NCI-H774 (cell line): ENCODE results near the gene RGS17.
"Not testable (repeated sequence)": the region's sequence is repeated elsewhere in the genome, so short reads cannot be mapped to it uniquely, and the experiment has no call there.

Source experiments
- DNase-seq: peaks from one replicate; lab custom pipeline; 2025; lab: John Stamatoyannopoulos, UW

The RGS17 gene

DNA sequence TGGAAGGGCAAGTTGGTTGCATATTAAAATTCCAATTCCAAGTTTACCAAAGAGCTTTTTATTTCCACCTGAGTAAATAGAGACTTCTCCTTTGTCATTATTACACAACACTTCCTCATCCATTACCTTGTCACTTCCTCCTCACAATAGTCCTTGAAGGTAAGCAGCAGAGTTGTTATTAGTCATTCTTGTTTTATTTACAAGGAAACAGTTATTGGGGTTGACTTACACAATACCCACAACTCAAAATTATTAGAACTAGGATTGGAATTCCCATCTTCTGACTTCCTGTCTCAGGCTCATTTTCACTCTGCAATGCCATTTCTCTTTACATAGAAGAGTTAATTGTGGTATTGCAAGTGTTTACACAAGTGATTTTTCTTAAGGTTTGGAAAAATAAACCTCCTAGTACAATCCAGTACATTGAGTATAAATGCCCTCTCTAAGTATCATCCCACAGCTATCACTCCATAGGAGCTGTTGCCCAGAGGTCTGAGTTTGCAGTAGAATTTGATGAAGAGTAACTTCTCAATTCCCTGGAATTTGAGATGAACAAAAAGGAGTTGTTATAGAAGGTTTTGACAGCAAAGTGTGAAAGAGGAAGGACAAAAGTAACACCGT lies 99.6 kb downstream of the RGS17 start:
- no peak for DNase-seq

DNA sequence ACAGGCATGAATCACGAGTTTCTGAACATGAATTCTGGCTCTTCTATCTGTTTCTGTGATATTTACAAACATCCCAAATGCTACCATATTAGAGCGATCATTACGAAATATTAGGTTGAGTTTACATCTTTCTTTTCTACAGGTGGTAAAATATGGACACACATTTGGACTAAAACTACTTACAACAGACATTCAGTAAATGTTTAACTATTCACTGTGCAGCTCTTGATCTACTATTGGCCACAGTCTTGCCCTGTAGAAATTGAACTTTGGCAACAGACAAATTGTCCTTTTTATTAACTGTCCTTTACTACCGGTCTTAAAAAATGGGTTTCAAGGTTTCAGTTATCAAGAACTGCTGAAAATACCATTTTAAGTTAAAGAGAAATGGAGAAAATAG lies 102.1 kb downstream of the RGS17 start:
- DNase-seq, result no peak

DNA sequence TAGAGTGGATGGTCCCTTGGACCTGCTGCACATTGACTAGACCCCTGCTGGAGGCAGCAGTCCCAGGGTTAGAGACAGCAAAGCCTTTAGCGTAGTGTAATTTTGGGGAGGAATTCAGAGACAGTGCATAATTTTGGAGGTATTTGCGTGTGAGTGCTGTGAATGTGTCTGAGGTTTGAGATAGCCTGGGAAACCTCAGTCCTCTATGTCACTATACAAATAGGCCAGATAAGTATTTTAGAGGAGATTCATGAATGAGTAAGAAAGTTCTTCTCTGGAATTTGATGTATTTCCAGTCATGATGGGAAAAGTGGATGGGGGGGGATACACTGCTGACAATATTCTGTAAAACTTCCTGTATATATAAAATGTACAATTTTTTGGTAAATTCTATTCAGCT lies 102.8 kb downstream of the RGS17 start:
- DNase-seq, result no peak

DNA sequence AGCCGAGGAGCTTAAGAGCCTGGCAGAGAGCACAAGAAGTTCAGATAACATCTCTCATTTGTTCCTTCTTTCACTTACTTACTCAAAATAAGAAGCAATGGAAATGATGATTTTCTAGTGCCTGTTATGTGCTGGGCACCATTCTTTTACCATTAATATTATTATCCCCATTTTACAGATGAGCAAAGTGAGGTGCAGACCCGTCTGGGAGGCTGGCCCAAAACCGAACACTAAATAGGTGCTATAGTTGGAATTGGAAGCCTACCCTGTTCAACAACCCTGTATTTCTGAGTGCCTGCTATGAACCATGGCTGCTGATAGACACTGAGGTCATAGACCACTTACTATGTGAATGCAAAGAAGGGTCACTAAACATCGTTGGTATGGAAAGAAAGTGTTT lies 103.6 kb downstream of the RGS17 start:
- DNase-seq, result no peak

DNA sequence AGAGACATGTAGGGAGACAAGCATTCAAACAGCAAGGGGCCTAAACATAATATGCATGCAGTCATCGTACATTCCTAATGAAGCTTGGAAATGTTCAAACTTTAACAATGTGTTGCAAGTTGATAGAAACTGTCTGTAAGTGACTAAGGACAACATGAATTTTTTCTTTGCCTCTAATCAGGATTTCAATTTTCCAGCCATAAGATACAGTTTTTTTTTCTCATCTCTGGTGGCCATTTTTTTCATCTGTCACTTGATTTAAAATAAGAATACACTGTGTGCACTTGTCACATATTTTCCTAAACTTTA lies 106.4 kb downstream of the RGS17 start:
- no peak for DNase-seq

DNA sequence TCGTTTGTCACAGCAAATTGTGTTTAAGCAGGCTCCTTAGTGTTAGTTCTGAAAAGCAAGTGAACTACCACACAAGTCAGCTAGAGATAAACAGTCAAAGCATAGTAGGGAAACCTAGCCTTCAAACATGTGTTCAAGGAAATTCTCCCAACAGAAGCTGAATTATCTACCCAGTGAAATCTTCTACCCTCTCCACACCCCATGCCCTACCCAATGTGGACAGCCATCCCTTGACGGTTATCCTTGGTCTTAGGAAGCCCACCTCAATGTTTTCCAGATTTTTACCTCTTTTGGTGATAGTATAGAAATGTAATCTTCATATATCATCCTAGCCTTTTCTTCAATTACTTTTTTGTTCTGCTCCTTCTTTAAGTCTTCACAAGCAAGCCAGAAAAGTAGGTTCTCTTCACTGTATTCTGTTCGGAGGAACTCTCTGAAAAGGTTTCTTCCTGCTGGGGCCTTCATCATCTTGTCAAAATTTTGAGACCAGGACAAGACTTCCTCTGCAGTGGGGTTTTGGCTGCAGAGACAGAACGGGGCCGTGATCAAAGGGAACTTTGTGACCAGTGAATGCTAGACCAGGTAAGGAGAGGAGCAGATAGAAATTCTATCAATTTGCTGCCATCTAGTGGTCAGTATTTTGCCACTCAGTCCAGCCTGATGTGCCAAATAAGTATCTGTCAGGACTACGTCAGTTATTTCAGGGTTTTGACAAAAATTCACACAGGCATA lies 106.9 kb downstream of the RGS17 start:
- DNase-seq, result peak; percentile 58

DNA sequence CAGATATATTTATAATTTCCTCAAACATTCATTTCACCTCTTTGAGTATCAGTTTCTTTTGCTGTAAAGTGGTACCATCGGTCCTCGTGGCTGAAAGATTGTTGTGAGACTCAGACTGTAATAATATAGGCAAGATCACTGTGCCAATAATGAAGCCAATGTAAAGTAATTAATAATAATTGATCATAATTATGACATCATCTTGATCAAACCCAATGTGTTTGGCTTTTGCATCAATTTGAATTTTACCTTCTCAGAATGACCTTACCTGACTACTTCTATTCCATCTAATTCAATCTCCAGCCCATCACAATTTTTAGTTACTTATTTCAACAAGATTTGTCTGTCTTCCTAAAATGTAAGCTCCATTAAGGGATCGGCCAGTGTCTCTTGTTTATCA lies 112.7 kb downstream of the RGS17 start:
- DNase-seq, result no peak

DNA sequence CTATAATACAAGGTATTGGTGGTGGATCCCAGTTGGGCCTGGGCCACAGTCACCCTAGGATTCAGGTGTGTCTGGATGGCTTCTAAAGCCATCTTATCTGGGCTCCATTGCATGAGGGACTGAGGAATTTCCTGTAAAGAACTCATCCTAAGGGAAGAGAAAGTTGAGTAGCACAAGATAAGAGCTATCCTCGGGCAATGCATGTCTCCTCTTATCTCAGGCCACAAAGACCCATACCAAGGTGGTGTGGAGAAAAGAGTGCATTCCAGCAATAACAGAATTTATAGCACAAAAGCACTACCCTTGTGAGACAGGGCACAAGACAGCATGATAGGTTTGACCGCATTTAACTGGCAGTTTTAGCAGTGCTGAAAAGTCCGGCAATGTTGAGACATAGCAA lies 114.2 kb downstream of the RGS17 start:
- no peak for DNase-seq

DNA sequence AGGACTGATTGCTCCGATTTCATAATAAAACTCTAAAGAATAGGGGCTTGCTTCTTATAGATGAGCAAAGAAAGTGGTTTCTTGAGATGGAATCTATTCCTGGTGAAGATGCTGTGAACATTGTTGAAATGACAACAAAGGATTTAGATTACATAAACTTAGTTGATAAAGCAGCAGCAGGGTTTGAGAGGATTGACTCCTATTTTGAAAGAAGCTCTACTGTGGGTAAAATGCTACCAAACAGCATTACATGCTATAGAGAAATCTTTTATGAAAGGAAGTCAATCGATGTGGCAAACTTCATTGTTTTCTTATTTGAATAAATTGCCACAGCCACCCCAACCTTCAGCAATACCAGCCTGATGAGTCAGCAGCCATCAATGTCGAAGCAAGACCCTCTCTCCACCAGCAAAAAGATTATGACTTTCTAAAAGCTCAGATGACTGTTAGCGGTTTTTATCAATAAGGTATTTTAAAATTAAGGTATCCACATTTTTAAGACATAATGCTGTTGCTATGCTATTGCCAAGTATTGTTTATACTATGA lies 115.9 kb downstream of the RGS17 start:
- no peak for DNase-seq

DNA sequence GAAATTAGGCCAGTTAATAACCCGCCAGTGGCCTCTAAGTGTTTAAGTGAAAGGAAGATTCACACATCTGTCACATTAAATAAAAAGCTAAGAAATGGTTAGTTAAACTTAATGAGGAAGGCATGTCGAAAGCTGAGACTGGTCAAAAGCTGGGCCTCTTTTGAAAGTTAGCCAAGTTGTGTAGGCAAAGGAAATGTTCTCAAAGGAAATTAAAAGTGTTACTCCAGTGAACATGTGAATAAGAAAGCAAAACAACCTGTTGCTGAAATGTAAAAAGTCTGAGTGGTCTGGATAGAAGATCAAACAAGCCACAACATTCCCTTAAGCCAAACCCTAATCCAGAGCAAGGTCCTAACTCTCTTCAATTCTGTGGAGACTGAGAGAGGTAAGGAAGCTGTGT lies 117.6 kb downstream of the RGS17 start:
- no peak for DNase-seq

DNA sequence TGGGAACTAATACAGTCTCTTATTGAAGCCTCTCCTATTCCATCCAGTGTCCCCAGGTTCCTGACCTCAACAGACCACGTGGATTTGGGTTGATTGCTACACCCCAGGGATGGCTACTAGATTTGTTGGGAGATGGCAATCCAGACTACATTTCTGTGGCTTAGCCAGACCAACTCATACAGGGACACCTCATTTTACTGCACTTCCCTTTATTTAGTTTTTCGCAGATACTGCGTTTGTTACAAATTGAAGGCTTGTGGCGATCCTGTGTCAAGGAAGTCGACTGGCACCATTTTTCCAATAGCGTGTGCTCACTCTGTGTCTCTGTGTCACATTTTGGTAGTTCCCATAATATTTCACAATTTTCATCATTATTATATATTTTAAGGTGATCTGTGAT lies 118.2 kb downstream of the RGS17 start:
- DNase-seq, result no peak

DNA sequence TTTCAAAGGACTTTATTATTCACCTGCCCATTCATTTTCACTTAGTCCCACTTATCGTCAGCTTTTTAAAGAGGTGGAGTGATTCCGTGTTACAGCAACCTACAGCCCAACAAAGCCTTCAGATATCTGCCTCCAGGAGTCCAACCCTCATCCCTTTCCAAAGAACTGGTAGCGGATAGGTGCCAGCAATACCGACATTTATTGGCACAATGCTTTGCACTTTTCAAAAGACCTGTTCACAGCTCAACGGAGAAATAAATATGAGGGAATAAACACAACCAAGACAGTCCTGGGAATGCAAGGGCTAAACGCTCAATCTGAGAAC lies 127.8 kb downstream of the RGS17 start:
- peak; percentile 73 for DNase-seq

DNA sequence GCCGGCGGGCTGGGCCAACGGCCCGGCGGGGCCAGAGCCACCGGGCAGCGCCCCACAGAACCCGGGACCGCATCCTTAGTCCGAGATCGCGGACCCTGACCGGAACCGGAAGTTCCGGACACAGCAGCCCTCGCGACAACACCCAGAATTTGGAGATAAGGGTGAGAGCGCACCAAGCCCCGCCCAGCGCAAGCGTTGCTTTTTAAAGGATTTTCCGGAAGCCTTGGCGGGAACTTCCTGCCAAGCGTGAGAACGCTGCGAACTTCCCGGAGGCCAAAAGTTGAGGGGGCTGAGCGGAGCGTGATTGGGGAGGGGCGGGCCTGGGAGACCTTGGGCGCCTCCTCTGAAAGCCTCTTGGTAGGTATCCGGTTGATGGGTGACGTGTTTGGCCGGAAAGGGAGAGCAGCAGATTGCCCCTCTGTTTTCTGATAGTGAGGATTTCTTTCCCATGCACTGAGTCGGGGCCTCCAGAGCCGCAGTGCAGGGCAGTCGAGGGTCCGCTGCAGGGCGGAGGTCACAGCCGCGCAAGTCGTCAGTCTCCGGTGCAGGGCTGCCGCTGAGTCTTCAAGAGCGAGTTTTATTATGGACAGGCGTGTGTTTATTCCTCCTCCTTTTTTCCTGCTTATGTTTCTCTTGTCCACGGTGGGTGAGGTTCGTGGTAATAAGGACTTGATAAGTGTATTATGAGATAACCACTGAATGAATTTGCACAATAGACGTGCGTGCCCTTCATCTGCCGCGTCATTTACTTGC lies 128.3 kb downstream of the RGS17 start, which contains the start of gene MTRF1L:
Gene MTRF1L (minus strand): TSS at position 97 of the 753 bp plus-strand sequence. CDS start 24 bp downstream, at position 73.
- DNase-seq, result peak; percentile 98

DNA sequence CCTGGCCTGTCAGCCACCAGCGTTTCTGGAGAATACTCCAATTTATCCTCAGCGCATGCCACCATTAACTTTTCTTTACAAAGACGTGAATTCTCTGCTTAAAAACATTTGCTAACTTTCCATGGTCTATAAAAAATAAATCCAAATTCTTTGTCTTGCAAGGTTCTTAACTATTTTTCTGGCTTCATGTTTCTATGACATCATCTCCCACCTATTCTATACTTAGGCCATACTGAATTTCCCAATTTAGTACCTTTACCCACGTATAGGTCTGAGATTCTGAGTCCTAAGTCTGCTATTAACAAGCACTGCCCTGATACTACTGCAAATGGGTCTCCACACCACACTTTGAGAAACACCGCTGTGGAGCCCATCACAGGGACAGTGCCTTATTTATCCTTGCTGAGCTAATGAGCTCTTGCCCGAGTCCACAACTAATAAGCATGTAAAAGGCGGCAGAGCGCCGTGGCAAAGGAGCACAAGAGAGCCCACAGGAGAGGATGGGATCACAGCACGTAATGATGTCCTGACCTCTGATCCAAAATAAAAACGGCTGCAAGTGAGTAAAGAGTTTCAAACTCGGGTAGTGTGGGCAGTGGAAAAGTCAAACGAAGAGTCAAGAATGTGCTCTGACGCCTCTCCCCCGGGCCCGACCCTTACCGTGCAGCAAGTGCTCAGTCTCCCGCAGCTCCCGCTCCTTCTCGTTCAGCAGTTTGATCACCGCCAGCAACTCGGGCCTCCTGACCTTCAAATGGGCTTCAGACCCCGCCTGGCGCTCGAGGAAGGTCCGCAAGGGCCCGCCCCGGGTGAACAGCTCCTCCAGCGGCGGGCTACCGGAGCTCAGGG lies 129.1 kb downstream of the RGS17 start:
- DNase-seq, result no peak

DNA sequence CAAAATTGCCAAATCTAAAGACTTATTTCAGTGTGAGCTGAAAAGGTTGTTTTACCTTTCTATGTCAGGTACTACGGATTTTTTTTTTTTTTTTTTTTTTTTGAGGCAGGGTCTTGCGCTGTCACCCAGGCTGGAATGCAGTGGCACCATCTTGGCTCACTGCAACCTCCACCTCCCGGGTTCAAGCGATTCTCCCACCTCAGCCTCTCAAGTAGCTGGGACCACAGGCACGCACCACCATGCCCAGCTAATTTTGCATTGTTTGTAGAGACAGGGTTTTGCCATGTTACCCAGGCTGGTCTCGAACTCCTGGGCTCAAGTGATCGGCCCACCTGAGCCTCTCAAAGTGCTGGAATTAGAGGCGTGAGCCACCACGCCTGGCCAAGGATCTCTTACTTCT lies 130.3 kb downstream of the RGS17 start:
- DNase-seq, result not testable (repeated sequence)

DNA sequence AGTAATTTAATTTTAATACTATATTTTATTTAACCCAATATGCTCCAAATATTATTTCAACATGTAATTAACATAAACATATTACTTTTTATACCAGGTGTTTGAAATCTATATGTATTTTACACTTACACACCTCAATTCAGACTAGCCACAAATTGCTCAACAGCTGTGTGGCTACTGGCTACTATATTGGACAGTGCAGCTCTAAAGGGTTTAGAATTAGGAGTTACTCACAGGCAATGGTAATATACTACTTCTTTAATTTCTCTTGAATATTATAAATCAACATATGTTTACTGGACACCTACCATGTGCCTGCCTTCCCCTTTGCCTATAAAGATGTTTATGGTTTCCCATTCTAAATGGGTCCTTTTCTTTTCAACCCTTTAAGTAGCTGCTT lies 130.8 kb downstream of the RGS17 start:
- DNase-seq, result no peak

DNA sequence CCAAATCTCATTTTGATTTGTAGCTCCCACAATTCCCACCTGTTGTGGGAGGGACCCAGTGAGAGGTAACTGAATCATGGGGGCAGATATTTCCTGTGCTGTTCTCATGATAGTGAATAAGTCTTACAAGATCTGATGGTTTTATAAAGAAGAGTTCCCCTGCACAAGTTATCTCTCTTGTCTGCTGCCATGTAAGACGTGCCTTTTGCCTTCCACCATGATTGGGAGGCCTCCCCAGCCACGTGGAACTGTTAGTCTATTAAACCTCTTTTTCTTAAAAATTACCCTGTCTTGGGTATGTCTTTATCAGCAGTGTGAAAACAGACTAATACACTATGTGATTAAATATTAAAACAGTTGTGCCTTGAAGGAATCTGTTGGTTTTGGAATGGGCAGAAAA lies 131.5 kb downstream of the RGS17 start:
- not testable (repeated sequence) for DNase-seq

DNA sequence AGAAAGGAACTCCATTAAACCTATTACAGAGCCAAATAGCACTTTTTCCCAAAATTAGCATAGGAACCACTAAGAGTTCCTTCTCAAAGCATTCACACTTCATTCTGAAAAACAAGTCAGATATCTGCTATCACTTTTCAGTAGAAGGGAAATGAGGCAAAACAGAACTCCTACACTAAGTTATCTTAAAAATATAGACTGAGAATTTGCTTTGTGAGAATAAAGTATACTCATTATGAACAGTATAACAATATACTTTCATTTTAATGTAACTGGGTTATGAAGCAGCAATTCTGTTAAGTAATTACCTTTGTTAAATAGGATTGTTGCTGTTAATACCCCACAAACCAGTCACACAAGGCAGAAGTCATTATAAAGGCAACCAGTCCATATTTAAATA lies 137.2 kb downstream of the RGS17 start:
- no peak for DNase-seq

DNA sequence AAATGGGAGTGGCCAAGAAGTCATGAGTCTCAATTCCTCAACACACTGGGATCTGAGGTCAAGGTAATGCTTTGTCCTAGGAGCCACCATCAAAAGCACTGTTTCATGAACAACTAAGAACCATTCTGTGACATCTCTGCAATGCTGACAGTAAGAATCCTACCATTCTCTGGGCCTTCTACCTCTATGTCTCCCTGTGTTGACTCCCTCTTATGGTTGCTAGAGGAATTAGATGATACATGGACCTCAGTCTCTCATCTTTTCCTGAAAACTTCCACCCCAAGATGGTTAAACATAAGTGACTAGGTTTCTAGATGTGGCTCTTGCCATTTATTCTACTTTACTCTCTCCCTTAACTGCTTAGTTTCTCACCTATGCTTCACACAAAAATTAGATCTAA lies 137.7 kb downstream of the RGS17 start:
- no peak for DNase-seq

DNA sequence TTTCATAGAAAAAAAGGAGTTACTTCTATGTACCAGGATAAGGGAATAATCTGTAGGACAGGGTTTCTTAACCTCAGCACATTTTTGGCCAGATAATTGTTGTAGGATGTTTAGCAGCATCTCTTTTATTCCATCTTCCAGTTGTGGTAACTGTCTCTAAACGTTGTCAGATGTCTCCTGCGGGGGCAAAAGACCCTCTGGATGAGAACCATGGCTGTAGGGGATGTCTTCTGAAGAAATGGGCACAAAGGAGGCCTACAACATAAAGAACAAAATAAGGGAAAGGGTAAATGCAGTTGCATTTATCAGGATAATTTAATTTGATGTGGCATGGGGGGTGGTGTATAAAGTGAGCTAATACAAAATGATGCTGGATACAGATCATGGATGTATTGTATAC lies 144.1 kb downstream of the RGS17 start:
- no peak for DNase-seq

DNA sequence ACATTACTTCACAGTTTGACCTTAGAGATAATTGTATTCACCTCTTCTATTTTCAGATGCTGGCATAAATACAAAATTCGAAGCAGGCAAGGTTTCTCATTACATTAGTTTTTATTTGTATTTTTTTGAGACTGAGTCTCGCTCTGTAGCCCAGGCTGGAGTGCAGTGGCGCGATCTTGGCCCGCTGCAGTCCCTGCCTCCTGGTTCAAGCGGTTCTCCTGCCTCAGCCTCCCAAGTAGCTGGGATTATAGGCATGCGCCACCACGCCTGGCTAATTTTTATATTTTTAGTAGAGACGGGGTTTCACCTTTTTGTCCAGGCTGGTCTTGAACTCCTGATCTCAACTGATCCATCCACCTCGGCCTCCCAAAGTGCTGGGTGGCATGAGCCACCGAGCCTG lies 145.8 kb downstream of the RGS17 start:
- DNase-seq, result not testable (repeated sequence)

DNA sequence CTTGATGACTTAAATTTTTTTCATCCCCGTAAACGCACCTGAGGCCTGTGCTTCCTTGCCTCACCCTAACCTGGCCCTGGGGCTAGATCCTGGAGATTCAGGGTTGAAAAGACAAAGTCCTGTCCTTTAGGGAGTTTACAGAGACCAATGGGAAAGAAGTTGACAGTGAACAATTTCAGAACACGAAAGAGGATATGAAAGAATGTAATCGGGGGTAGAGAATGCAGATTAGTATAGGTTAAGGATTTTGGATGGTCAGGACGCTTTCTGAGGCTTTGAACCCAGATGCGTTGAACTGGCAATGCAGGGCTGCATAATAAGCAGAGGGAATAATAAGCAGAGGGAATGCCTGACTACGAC lies 146.6 kb downstream of the RGS17 start:
- no peak for DNase-seq
